B cell (primary cell): ENCODE measurements around the gene CELF2. TPM values are rescaled to one million over a fixed set of nuclear protein-coding genes. Genes with fewer than 3 reads are reported as not detected.

Experiments
- ATAC-seq: fragments of 200-7000 bp; cut with Tn5 transposase; one replicate; pipeline ENCODE4 v1.10.0; 2021; ENCODE audit warnings: low read depth, mild to moderate bottlenecking, moderate number of reproducible peaks, moderate library complexity
- CTCF ChIA-PET: fragments of 350-600 bp; sonication (Branson Sonifier 250); formaldehyde crosslinking; loops from one replicate; lab custom pipeline; 2021; ENCODE audit warnings: antibody characterized with exemption, inconsistent platforms; lab: Charles Lee
- POLR2A ChIA-PET: fragments of 350-600 bp; sonication (Branson Sonifier 250); formaldehyde crosslinking; loops from one replicate; lab custom pipeline; 2021; ENCODE audit warnings: antibody characterized with exemption; lab: Charles Lee
- DNase-seq: peaks from one replicate; pipeline ENCODE4 v3.0.0; 2013
- H2AFZ ChIP-seq: 2 replicates; pipeline ENCODE4 v1.6.1; 2012; ENCODE audit warnings: mild to moderate bottlenecking, low read depth, low read length; ENCODE audit not compliant: insufficient read depth, poor library complexity, severe bottlenecking
- H3K27ac ChIP-seq, 2 donors: 1 replicate in 1 of 2; 2 replicates in 1 of 2; pipeline ENCODE4 v1.5.1; 2012 to 2013; ENCODE audit warnings: low read length in 2 of 2, mild to moderate bottlenecking in 2 of 2, moderate library complexity in 1 of 2
- H3K27me3 ChIP-seq, 4 experiments: fragments of 200-600 bp in 1 of 4; sonication (generic) in 1 of 4; replicated peaks in 1 of 4; 1 replicate in 2 of 4; 2 replicates in 2 of 4; pipeline versions ENCODE4 v1.6.1 to v1.7.0; 2013 to 2016; ENCODE audit warnings: low read length in 3 of 4, mild to moderate bottlenecking in 2 of 4, mixed read lengths in 1 of 4, moderate library complexity in 1 of 4; ENCODE audit not compliant: insufficient read depth in 4 of 4, control insufficient read depth in 3 of 4; ENCODE audit errors: control extremely low read depth in 1 of 4
- H3K36me3 ChIP-seq, 2 experiments: replicated peaks in 1 of 2; 1 replicate in 1 of 2; 2 replicates in 1 of 2; pipeline versions ENCODE4 v1.6.1 to v1.7.1; 2013; ENCODE audit warnings: low read length in 1 of 2; ENCODE audit not compliant: insufficient read depth in 2 of 2, control insufficient read depth in 1 of 2; ENCODE audit errors: control extremely low read depth in 1 of 2, extremely low read depth in 1 of 2
- H3K4me1 ChIP-seq, 2 donors: fragments of 200-600 bp in 1 of 2; sonication (generic) in 1 of 2; 1 replicate in 1 of 2; 2 replicates in 1 of 2; pipeline versions ENCODE4 v1.5.1 to v1.6.1; 2013 to 2017; ENCODE audit warnings: low read length in 2 of 2; ENCODE audit not compliant: control insufficient read depth in 2 of 2, insufficient read depth in 2 of 2
- H3K4me2 ChIP-seq: replicated peaks from 2 replicates; pipeline ENCODE3; 2012; ENCODE audit warnings: mild to moderate bottlenecking, low read depth, low read length; ENCODE audit not compliant: poor library complexity, severe bottlenecking
- H3K4me3 ChIP-seq, 5 experiments: fragments of 200-600 bp in 1 of 5; sonication (generic) in 1 of 5; 1 replicate in 3 of 5; 2 replicates in 2 of 5; pipeline versions ENCODE4 v1.5.1 to v1.7.0; 2011 to 2016; ENCODE audit warnings: low read length in 4 of 5, mild to moderate bottlenecking in 4 of 5, low read depth in 2 of 5, control low read depth in 1 of 5, moderate library complexity in 1 of 5; ENCODE audit not compliant: insufficient read depth in 1 of 5; ENCODE audit errors: control extremely low read depth in 1 of 5, extremely low read depth in 1 of 5
- H3K79me2 ChIP-seq: fragments of 200-600 bp; sonication (generic); one replicate; pipeline ENCODE4 v1.6.0; 2016; ENCODE audit warnings: low read length; ENCODE audit not compliant: control insufficient read depth, insufficient read depth
- H3K9ac ChIP-seq: fragments of 200-600 bp; sonication (generic); 2 replicates; pipeline ENCODE4 v1.6.1; 2017; ENCODE audit warnings: mild to moderate bottlenecking, low read length, moderate library complexity
- H3K9me3 ChIP-seq, 3 donors: one replicate each; pipeline versions ENCODE4 v1.6.1 to v1.7.1; 2013; ENCODE audit warnings: low read length in 2 of 3; ENCODE audit not compliant: control insufficient read depth in 2 of 3, insufficient read depth in 1 of 3; ENCODE audit errors: control extremely low read depth in 1 of 3
- H4K20me1 ChIP-seq: 2 replicates; pipeline ENCODE4 v1.6.0; 2012; ENCODE audit warnings: mild to moderate bottlenecking, low read length; ENCODE audit not compliant: insufficient read depth, control insufficient read depth, poor library complexity, severe bottlenecking
- H3K27ac Mint-ChIP-seq: one replicate; pipeline ENCODE4 v1.8.0; 2021; ENCODE audit warnings: mixed read lengths
- H3K27me3 Mint-ChIP-seq: one replicate; pipeline ENCODE4 v1.8.0; 2021; ENCODE audit warnings: mixed read lengths
- H3K4me1 Mint-ChIP-seq: one replicate; pipeline ENCODE4 v1.8.0; 2021; ENCODE audit warnings: mixed read lengths
- H3K4me3 Mint-ChIP-seq: one replicate; pipeline ENCODE4 v1.8.0; 2021; ENCODE audit warnings: mixed read lengths
- H3K9me3 Mint-ChIP-seq: one replicate; pipeline ENCODE4 v1.8.0; 2022; ENCODE audit warnings: mixed read lengths; ENCODE audit not compliant: insufficient read depth
- EZH2 ChIP-seq: IDR thresholded peaks from 2 replicates; pipeline ENCODE4 v1.6.1; 2012; ENCODE audit warnings: borderline replicate concordance, low read depth, mild to moderate bottlenecking, moderate library complexity, low read length; ENCODE audit not compliant: insufficient read depth, poor library complexity, severe bottlenecking
- WGBS: methylation state at CpG from one replicate; pipeline ENCODE4 v1.1.5; 2013; ENCODE audit warnings: missing lambda C conversion rate; ENCODE audit not compliant: insufficient coverage; 5-methylcytosine and 5-hydroxymethylcytosine counted together
- intact Hi-C: fragments of 100-400 bp; cut with micrococcal nuclease; formaldehyde crosslinking; loops from one replicate; pipeline ENCODE4 v1.10.0; 2022
- polyA plus RNA-seq: library from polyadenylated mRNA; depleted of rRNA; stranded (reverse); fragments of >200 nt; gene quantifications from 2 replicates; pipeline ENCODE4 v1.2.3, GENCODE V29; 2012
- total RNA-seq, 2 donors: library from RNA; stranded (reverse); fragments of 120-200 nt in 1 of 2; gene quantifications; 1 replicate in 1 of 2; 2 replicates in 1 of 2; pipeline versions ENCODE4 v1.2.3 to v1.2.4, GENCODE V29; 2013 to 2022
- TF ChIP-seq, protein P1 (sequence below): fragments of 200-600 bp; IDR thresholded peaks from one replicate; pipeline ENCODE4 v1.8.0; 2022; ENCODE audit warnings: antibody characterized with exemption, mild to moderate bottlenecking

The CELF2 gene
- total and polyA plus RNA-seq, 2 donors (not counting 1 experiment from before 2014, with no cell fraction given): 59.5 to 112 TPM

DNA sequence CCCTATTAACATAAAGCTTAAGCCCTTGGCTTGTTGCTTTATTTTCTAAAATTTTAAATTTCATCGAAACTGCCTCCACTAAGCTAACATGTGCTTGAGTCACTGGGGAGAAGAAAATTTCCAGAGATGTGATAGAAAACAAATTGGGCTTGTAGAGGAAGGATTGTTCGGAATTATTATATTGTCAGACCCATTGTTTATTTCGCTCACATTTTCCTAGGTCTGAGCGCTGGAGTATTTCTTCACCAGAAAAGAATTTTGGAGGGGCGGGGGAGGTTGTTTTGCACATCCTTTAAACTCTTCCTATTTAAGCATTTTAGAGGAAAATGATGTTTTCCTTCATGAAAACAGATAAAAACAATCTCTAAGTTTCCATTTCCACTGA is 29.1 kb downstream of the CELF2 start:
- Histone ChIP-seq H3K36me3 (no peaks in the 10 kb centered on the region), H2AFZ (no peak overlapping the region), H4K20me1 (no peaks in the 10 kb centered on the region), H3K4me3 (no peak overlapping the region), H3K9ac (no peak overlapping the region), H3K27ac (no peak overlapping the region), H3K4me2 (no peak overlapping the region), H3K9me3 (peaks cover 0 to 3% (median 0%) of the 10 kb centered on the region in 3 donors), H3K79me2 (no peaks in the 10 kb centered on the region), H3K4me1 (no peaks in the 10 kb centered on the region), H3K27me3 (peaks cover 0 to 3% (median 1%) of the 10 kb centered on the region in 4 experiments)
- intact Hi-C loops: no loop called here
- H3K9me3 Mint-ChIP-seq: no peaks in the 10 kb centered on the region
- no CpG with 5 or more reads among the region's 5 CpGs for WGBS
- no peak overlapping the region for H3K4me3 Mint-ChIP-seq
- DNase-seq: no peak
- POLR2A ChIA-PET: no interaction called here
- H3K27ac Mint-ChIP-seq: no peak overlapping the region
- CTCF ChIA-PET: no interaction called here
- no peak for ATAC-seq
- TF ChIP-seq, protein P1, sequence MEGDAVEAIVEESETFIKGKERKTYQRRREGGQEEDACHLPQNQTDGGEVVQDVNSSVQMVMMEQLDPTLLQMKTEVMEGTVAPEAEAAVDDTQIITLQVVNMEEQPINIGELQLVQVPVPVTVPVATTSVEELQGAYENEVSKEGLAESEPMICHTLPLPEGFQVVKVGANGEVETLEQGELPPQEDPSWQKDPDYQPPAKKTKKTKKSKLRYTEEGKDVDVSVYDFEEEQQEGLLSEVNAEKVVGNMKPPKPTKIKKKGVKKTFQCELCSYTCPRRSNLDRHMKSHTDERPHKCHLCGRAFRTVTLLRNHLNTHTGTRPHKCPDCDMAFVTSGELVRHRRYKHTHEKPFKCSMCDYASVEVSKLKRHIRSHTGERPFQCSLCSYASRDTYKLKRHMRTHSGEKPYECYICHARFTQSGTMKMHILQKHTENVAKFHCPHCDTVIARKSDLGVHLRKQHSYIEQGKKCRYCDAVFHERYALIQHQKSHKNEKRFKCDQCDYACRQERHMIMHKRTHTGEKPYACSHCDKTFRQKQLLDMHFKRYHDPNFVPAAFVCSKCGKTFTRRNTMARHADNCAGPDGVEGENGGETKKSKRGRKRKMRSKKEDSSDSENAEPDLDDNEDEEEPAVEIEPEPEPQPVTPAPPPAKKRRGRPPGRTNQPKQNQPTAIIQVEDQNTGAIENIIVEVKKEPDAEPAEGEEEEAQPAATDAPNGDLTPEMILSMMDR: no peak
- TF ChIP-seq EZH2: no peak
- no peaks in the 10 kb centered on the region for H3K4me1 Mint-ChIP-seq
- peaks cover 47% of the 10 kb centered on the region for H3K27me3 Mint-ChIP-seq

DNA sequence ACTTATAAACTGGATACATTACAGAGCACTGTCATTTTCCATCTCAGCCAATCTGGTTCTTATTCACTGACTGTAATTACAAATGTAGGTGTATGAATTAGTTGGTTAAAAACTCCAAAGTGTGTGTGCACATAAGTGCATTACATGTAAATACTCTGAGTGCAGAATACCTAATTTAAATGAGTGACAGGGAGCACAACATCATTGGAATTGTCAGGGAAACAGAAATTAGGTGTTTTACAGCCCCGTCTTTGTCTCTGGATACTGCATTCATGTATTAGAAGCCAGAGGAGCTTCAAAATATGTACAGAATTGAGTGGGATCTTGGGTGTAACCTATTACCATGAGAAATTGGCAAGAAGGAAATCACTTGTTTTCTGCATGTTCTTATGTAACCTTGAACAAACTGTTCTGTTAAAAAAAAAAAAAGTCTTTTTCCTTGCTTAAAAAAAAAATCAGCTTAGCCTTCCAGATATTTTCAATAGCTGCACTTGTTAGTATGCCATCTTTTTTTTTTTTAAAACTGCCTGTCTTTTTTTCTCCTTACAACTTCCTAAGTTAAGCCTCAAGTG is 31.1 kb downstream of the CELF2 start:
- H3K79me2 ChIP-seq: no peaks in the 10 kb centered on the region
- peaks cover 0 to 2% (median 0%) of the 10 kb centered on the region in 4 experiments for H3K27me3 ChIP-seq
- WGBS: no CpG with 5 or more reads among the region's 1 CpG
- Mint-ChIP-seq H3K27me3 (peaks cover 36% of the 10 kb centered on the region), H3K9me3 (no peaks in the 10 kb centered on the region), H3K4me1 (no peaks in the 10 kb centered on the region), H3K27ac (no peak overlapping the region), H3K4me3 (no peak overlapping the region)
- H4K20me1 ChIP-seq: no peaks in the 10 kb centered on the region
- no peaks in the 10 kb centered on the region for H3K4me1 ChIP-seq
- H3K36me3 ChIP-seq: no peaks in the 10 kb centered on the region
- no peak overlapping the region for H3K9ac ChIP-seq
- POLR2A ChIA-PET: no interaction called here
- DNase-seq (no peak), ATAC-seq (no peak)
- no peak overlapping the region for H3K4me2 ChIP-seq
- intact Hi-C loops: no loop called here
- H3K4me3 ChIP-seq: no peak overlapping the region
- CTCF ChIA-PET: no interaction called here
- TF ChIP-seq EZH2: no peak
- TF ChIP-seq, protein P1: no peak
- no peaks in the 10 kb centered on the region for H3K9me3 ChIP-seq
- H3K27ac ChIP-seq: no peak overlapping the region
- no peak overlapping the region for H2AFZ ChIP-seq
